Gastrocnemius medialis (tissue), 4 donors: ENCODE results near the gene RFTN1. TPM values are rescaled to one million over a fixed set of nuclear protein-coding genes. Genes with fewer than 3 reads are reported as not detected.

ENCODE experiments used
- ATAC-seq, 2 donors: fragments of 150-250 bp; one replicate each; pipeline ENCODE4 v1.9.1; 2016
- DNase-seq, 2 donors: peaks; one replicate each; pipeline ENCODE4 v3.0.0-alpha.2; 2019
- H3K27ac ChIP-seq, 4 donors: fragments of 200-600 bp; sonication (generic); 1 replicate in 1 of 4; 2 replicates in 3 of 4; pipeline ENCODE4 v1.5.1; 2016 to 2018; ENCODE audit warnings: mild to moderate bottlenecking in 2 of 4, moderate library complexity in 1 of 4
- H3K27me3 ChIP-seq, 3 donors: fragments of 200-600 bp; sonication (generic) in 2 of 3; 1 replicate in 1 of 3; 2 replicates in 2 of 3; pipeline versions ENCODE4 v1.5.1 to v1.6.0; 2016 to 2019; ENCODE audit warnings: mild to moderate bottlenecking in 1 of 3, moderate library complexity in 1 of 3
- H3K36me3 ChIP-seq, 2 donors: fragments of 200-600 bp; sonication (generic) in 1 of 2; one replicate each; pipeline ENCODE4 v1.5.1; 2017 to 2018
- H3K4me1 ChIP-seq, 2 donors: fragments of 200-600 bp; sonication (generic) in 1 of 2; one replicate each; pipeline ENCODE4 v1.5.1; 2016 to 2017; ENCODE audit warnings: mild to moderate bottlenecking in 2 of 2
- H3K4me3 ChIP-seq, 4 donors: fragments of 200-600 bp; sonication (generic) in 3 of 4; 1 replicate in 1 of 4; 2 replicates in 3 of 4; pipeline ENCODE4 v1.5.1; 2016 to 2019; ENCODE audit warnings: mild to moderate bottlenecking in 2 of 4
- H3K9me3 ChIP-seq, 3 donors: fragments of 200-600 bp; sonication (generic) in 2 of 3; 1 replicate in 1 of 3; 2 replicates in 2 of 3; pipeline ENCODE4 v1.5.1; 2016 to 2019
- CTCF ChIP-seq, 5 experiments: fragments of 450-650 bp in 3 of 5; fragments of 200-600 bp in 2 of 5; sonication (generic) in 2 of 5; IDR thresholded peaks in 4 of 5; conservative IDR thresholded peaks in 1 of 5; 1 replicate in 4 of 5; 2 replicates in 1 of 5; pipeline ENCODE4 v1.5.1; 2016 to 2019; ENCODE audit warnings: antibody characterized with exemption in 5 of 5, mild to moderate bottlenecking in 3 of 5, moderate library complexity in 3 of 5
- POLR2A ChIP-seq, 2 donors: fragments of 450-650 bp; IDR thresholded peaks; one replicate each; pipeline ENCODE4 v1.6.1; 2017; ENCODE audit warnings: antibody characterized with exemption in 2 of 2, mild to moderate bottlenecking in 2 of 2, moderate library complexity in 2 of 2
- in situ Hi-C, 4 donors: fragments of 200-750 bp; cut with MboI; loops; one replicate each; pipeline versions ENCODE4 v1.15.0 to v1.8.0; 2017; ENCODE audit warnings: low sequenced_read_pairs in 4 of 4
- intact Hi-C: fragments of 100-400 bp; cut with DNase I; formaldehyde crosslinking; loops from one replicate; pipeline ENCODE4 v1.15.1; 2023; ENCODE audit warnings: low total_unique reads
- total RNA-seq, 4 donors: library from RNA; depleted of rRNA; stranded (reverse); fragments of >200 nt; gene quantifications; one replicate each; pipeline versions ENCODE4 v1.1.0 to v1.2.3, GENCODE V29; 2016

RFTN1 gene
- total RNA-seq, 4 donors from 2014 or later, result 10.7 to 22.8 (median 11.7) TPM

- in situ Hi-C loops (loop anchor here in 1 of 4 donors (25.0 kb wide), 1 partner anchor 660 kb away; the partner anchor contains the start of genes BTD and HACL1), intact Hi-C loops (no loop called here)
- no peak overlapping the region for H3K27ac ChIP-seq
- H3K36me3 ChIP-seq, result peaks cover 0 to 13% of the 10 kb centered on the region in 2 donors
- TF ChIP-seq POLR2A (IDR thresholded peaks at IDR 0.05) (no peak), CTCF (IDR thresholded peaks at IDR 0.05 in 4 of 5, conservative IDR thresholded peaks at IDR 0.05 in 1 of 5) (no peak)
- H3K9me3 ChIP-seq, result no peaks in the 10 kb centered on the region
- no peak for DNase-seq
- H3K4me3 ChIP-seq, result no peak overlapping the region
- ATAC-seq, result no peak
- H3K4me1 ChIP-seq, result peaks cover 20 to 22% of the 10 kb centered on the region in 2 donors
- no peaks in the 10 kb centered on the region for H3K27me3 ChIP-seq
These were observed 240.9 kb downstream of the RFTN1 start for GRCh38 chr3:16272588-16272987.

GRCh38 chr3:16270855-16271254 is 242.6 kb downstream of the RFTN1 start:
- intact Hi-C loops, result no loop called here
- in situ Hi-C loops, result loop anchor here in 1 of 4 donors (25.0 kb wide), 1 partner anchor 659 kb away; the partner anchor contains the start of genes BTD and HACL1
- Histone ChIP-seq H3K4me3 (no peak overlapping the region), H3K9me3 (no peaks in the 10 kb centered on the region), H3K36me3 (peaks cover 0 to 13% of the 10 kb centered on the region in 2 donors), H3K27me3 (no peaks in the 10 kb centered on the region), H3K27ac (no peak overlapping the region), H3K4me1 (peaks cover 28 to 31% of the 10 kb centered on the region in 2 donors)
- DNase-seq (no peak), ATAC-seq (no peak)
- no peak for TF ChIP-seq CTCF (IDR thresholded peaks at IDR 0.05 in 4 of 5, conservative IDR thresholded peaks at IDR 0.05 in 1 of 5)
- TF ChIP-seq POLR2A (IDR thresholded peaks at IDR 0.05), result no peak

- H3K4me1 ChIP-seq, result peaks cover 40 to 43% of the 10 kb centered on the region in 2 donors
- peak overlapping the region; percentile 85 to 98 (median 92) for H3K27ac ChIP-seq
- H3K27me3 ChIP-seq, result no peaks in the 10 kb centered on the region
- peaks cover 0 to 10% of the 10 kb centered on the region in 2 donors for H3K36me3 ChIP-seq
- peak overlapping the region in 2 of 4 donors; percentile 65 to 73 for H3K4me3 ChIP-seq
- no peak for ATAC-seq
- intact Hi-C loops, result loop anchor here (10.0 kb wide), 1 partner anchor 628 kb away; no protein-coding TSS in a partner anchor
- DNase-seq, result no peak
- in situ Hi-C loops, result loop anchor here in 1 of 4 donors (25.0 kb wide), 1 partner anchor 654 kb away; the partner anchor contains the start of genes BTD and HACL1
- H3K9me3 ChIP-seq, result no peaks in the 10 kb centered on the region
- TF ChIP-seq CTCF (IDR thresholded peaks at IDR 0.05 in 4 of 5, conservative IDR thresholded peaks at IDR 0.05 in 1 of 5) (no peak), POLR2A (IDR thresholded peaks at IDR 0.05) (no peak)
These were observed 246.8 kb downstream of the RFTN1 start for GRCh38 chr3:16266714-16267113.

Other genes starting within 250 kb of the RFTN1 start
- gene DPH3, start 248.8 kb downstream of the RFTN1 start, total RNA-seq, result 10 to 100 TPM; 40.3 to 66.6 (median 44.2) TPM
- 10 to 100 TPM; 12.3 to 28.6 (median 17.1) TPM for gene OXNAD1, start 248.5 kb downstream of the RFTN1 start, total RNA-seq
- gene DAZL, start 91.7 kb upstream of the RFTN1 start, total RNA-seq, result not detected